ENCODE data around the gene HRG. TPM values are rescaled to one million over a fixed set of nuclear protein-coding genes. Genes with fewer than 3 reads are reported as not detected.
"Not testable (repeated sequence)": the region's sequence is repeated elsewhere in the genome, so short reads cannot be mapped to it uniquely, and the experiment has no call there.

HRG gene
- total RNA-seq, 1 donor from 2014 or later = not detected

DNA sequence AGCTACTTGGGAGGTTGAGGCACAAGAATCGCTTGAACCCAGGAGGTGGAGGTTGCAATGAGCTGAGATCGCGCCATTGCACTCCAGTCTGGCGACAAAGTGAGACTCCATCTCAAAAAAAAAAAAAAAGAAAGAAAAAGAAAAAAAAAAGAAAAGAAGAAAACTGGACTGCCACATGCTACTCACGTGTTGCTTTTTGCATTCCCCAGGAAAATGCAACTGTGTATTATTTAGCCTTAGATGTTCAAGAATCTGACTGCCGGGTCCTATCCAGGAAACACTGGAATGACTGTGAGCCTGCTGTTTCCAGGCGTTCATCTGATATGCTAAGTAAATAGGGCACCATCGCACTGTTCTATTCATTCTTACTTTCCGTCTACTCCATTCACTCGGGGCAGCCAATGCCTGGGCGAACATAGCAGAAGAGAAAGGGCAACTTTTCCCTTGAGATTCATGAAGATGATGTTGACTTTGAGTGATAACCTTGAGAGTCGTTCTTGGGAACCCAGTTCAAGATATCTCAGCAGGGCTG, 21.4 kb downstream of the HRG start:
- no peak for ATAC-seq
- Histone ChIP-seq H3K27ac (no peak overlapping the region), H3K27me3 (no peaks in the 10 kb centered on the region), H3K36me3 (no peaks in the 10 kb centered on the region), H3K9me3 (no peaks in the 10 kb centered on the region), H3K4me3 (no peak overlapping the region), H3K4me1 (no peaks in the 10 kb centered on the region)
- intact Hi-C loops (cut with DNase I) = no loop called here
- no peak for DNase-seq
- TF ChIP-seq CTCF (IDR thresholded peaks at IDR 0.05) = no peak

DNA sequence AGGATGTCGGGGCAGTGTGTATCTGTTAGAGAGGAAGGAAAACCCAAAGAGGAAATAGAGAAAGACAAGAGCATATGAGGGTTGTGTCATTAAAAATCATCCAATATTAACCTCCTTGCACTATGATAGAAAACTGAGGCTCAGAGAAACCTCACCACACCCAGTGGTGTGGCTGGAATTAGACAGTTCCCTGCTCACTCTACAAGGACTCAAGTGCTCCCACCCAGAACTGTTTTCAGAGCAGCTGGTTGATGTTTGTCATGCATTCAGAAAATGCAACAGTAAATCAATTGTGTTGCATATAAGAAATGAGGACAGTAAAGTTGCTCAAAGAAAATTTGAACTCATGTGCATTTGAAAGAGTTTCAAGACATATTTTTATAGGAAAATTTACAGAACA, 24.5 kb downstream of the HRG start:
- H3K27me3 ChIP-seq; intact Hi-C loops (cut with DNase I); ATAC-seq; H3K4me1 ChIP-seq; H3K27ac ChIP-seq; H3K4me3 ChIP-seq; DNase-seq; H3K9me3 ChIP-seq; H3K36me3 ChIP-seq: not testable (repeated sequence)

DNA sequence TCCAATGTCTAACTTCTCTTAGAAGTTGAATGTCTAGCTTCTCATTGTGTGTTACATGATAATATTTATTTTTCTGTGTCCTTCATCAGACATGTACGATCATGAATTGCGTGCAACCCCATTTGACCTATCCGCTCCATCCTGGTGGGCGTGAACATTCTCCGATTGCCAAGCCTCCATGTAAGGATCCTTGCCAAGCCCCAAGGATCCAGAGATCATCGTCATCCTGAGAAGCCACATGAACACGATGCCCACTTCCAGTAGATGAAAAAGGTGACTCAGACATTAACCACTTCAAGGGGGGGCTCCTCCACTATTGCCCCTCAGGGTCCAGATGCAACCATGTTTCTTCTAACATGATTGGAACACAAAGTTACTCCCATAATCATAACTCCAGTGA, 25.9 kb downstream of the HRG start:
- intact Hi-C loops (cut with DNase I) = no loop called here
- DNase-seq = no peak
- no peak for TF ChIP-seq CTCF (IDR thresholded peaks at IDR 0.05)
- H3K27ac ChIP-seq = no peak overlapping the region
- no peak overlapping the region for H3K4me3 ChIP-seq
- no peak for ATAC-seq
- no peaks in the 10 kb centered on the region for H3K27me3 ChIP-seq
- no peaks in the 10 kb centered on the region for H3K36me3 ChIP-seq
- H3K4me1 ChIP-seq = no peaks in the 10 kb centered on the region
- no peaks in the 10 kb centered on the region for H3K9me3 ChIP-seq

GRCh38 chr3:186693843-186694242, 28.0 kb downstream of the HRG start:
- Histone ChIP-seq H3K4me1 (no peaks in the 10 kb centered on the region), H3K4me3 (no peak overlapping the region), H3K9me3 (no peaks in the 10 kb centered on the region), H3K36me3 (no peaks in the 10 kb centered on the region), H3K27ac (no peak overlapping the region), H3K27me3 (no peaks in the 10 kb centered on the region)
- intact Hi-C loops (cut with DNase I) = no loop called here
- ATAC-seq = peak; percentile 33
- TF ChIP-seq CTCF (IDR thresholded peaks at IDR 0.05) = no peak
- DNase-seq = no peak

- H3K4me1 ChIP-seq = no peaks in the 10 kb centered on the region
- H3K27ac ChIP-seq = no peak overlapping the region
- intact Hi-C loops (cut with DNase I) = no loop called here
- TF ChIP-seq CTCF (IDR thresholded peaks at IDR 0.05) = no peak
- DNase-seq (no peak), ATAC-seq (no peak)
- H3K36me3 ChIP-seq = no peaks in the 10 kb centered on the region
- H3K9me3 ChIP-seq = no peaks in the 10 kb centered on the region
- no peaks in the 10 kb centered on the region for H3K27me3 ChIP-seq
- H3K4me3 ChIP-seq = no peak overlapping the region
Observed at GRCh38 chr3:186694288-186695032, 28.6 kb downstream of the HRG start.

GRCh38 chr3:186696522-186696921, 30.7 kb downstream of the HRG start:
- Histone ChIP-seq H3K9me3 (no peaks in the 10 kb centered on the region), H3K27ac (no peak overlapping the region), H3K4me1 (no peaks in the 10 kb centered on the region), H3K36me3 (no peaks in the 10 kb centered on the region), H3K27me3 (no peaks in the 10 kb centered on the region), H3K4me3 (no peak overlapping the region)
- intact Hi-C loops (cut with DNase I) = no loop called here
- no peak for TF ChIP-seq CTCF (IDR thresholded peaks at IDR 0.05)
- ATAC-seq (no peak), DNase-seq (no peak)

Data from upper lobe of right lung (tissue), 1 donor.